CD4-positive, alpha-beta memory T cell (primary cell): Measurements from ENCODE around the gene DUSP14. TPM values are rescaled to one million over a fixed set of nuclear protein-coding genes. Genes with fewer than 3 reads are reported as not detected.

Source experiments
- CTCF ChIA-PET: fragments of 350-600 bp; sonication (Branson Sonifier 250); formaldehyde crosslinking; loops from one replicate; lab custom pipeline; 2021; ENCODE audit warnings: inconsistent platforms; ENCODE audit not compliant: partially characterized antibody; lab: Charles Lee
- POLR2A ChIA-PET: fragments of 350-600 bp; sonication (Branson Sonifier 250); formaldehyde crosslinking; loops from one replicate; lab custom pipeline; 2021; ENCODE audit not compliant: partially characterized antibody; lab: Charles Lee
- DNase-seq, 5 donors: peaks; one replicate each; pipeline versions ENCODE4 v3.0.0 to v3.0.0-alpha.2; 2020 to 2022; ENCODE audit warnings: mixed read lengths in 1 of 5
- H3K27ac ChIP-seq: one replicate; pipeline ENCODE4 v1.7.0; 2013; ENCODE audit warnings: low read depth, low read length
- H3K27me3 ChIP-seq: 2 replicates; pipeline ENCODE4 v1.7.0; 2013; ENCODE audit warnings: mild to moderate bottlenecking, low read length, moderate library complexity; ENCODE audit not compliant: insufficient read depth
- H3K36me3 ChIP-seq: 2 replicates; pipeline ENCODE4 v1.7.0; 2013; ENCODE audit warnings: mild to moderate bottlenecking, low read length, moderate library complexity; ENCODE audit not compliant: insufficient read depth
- H3K4me1 ChIP-seq: 2 replicates; pipeline ENCODE4 v1.7.0; 2013; ENCODE audit warnings: mild to moderate bottlenecking, low read length, moderate library complexity; ENCODE audit not compliant: insufficient read depth
- H3K4me3 ChIP-seq, 2 donors: one replicate each; pipeline ENCODE4 v1.7.0; 2013; ENCODE audit warnings: low read length in 2 of 2, mild to moderate bottlenecking in 1 of 2
- H3K9me3 ChIP-seq, 2 donors: one replicate each; pipeline ENCODE4 v1.7.0; 2013; ENCODE audit warnings: low read length in 2 of 2, control low read depth in 1 of 2; ENCODE audit not compliant: control insufficient read depth in 1 of 2
- H3K27ac Mint-ChIP-seq, 7 donors: one replicate each; pipeline ENCODE4 v1.8.0; 2020 to 2021; ENCODE audit warnings: mixed read lengths in 7 of 7, mild to moderate bottlenecking in 6 of 7, inconsistent platforms in 3 of 7, moderate library complexity in 3 of 7
- H3K27me3 Mint-ChIP-seq, 2 donors: one replicate each; pipeline ENCODE4 v1.8.0; 2020 to 2021; ENCODE audit warnings: mixed read lengths in 2 of 2
- H3K36me3 Mint-ChIP-seq, 2 donors: one replicate each; pipeline ENCODE4 v1.8.0; 2020 to 2021; ENCODE audit warnings: mixed read lengths in 2 of 2, inconsistent platforms in 1 of 2, mild to moderate bottlenecking in 1 of 2
- H3K4me1 Mint-ChIP-seq, 4 donors: one replicate each; pipeline ENCODE4 v1.8.0; 2020 to 2021; ENCODE audit warnings: mixed read lengths in 4 of 4, mild to moderate bottlenecking in 1 of 4
- H3K4me3 Mint-ChIP-seq, 8 donors: one replicate each; pipeline ENCODE4 v1.8.0; 2020 to 2021; ENCODE audit warnings: mixed read lengths in 8 of 8, mild to moderate bottlenecking in 7 of 8, moderate library complexity in 6 of 8, inconsistent platforms in 3 of 8
- H3K9me3 Mint-ChIP-seq, 8 donors: one replicate each; pipeline ENCODE4 v1.8.0; 2020 to 2021; ENCODE audit warnings: mixed read lengths in 8 of 8, mild to moderate bottlenecking in 5 of 8, inconsistent platforms in 3 of 8, moderate library complexity in 1 of 8
- intact Hi-C: fragments of 100-400 bp; cut with micrococcal nuclease; formaldehyde crosslinking; loops from one replicate; pipeline ENCODE4 v1.15.1; 2023
- polyA plus RNA-seq, 2 donors: library from polyadenylated mRNA; unstranded; fragments of 300-500 nt; fragmentation: Illumina TruSeq; gene quantifications; one replicate each; pipeline ENCODE4 v1.2.3, GENCODE V29; 2021
- total RNA-seq, 2 experiments: library from RNA; stranded (reverse); gene quantifications; one replicate each; pipeline ENCODE4 v1.2.3, GENCODE V29; 2021

DUSP14 gene
- total and polyA plus RNA-seq, 4 experiments from 2014 or later: 6.6 to 17.6 (median 11.8) TPM

GRCh38 chr17:37493249-37494027 lies 3.7 kb downstream of the DUSP14 start:
- CTCF ChIA-PET: no interaction called here
- no peaks in the 10 kb centered on the region for H3K36me3 ChIP-seq
- H3K4me3 ChIP-seq: no peak overlapping the region
- H3K27me3 Mint-ChIP-seq: no peaks in the 10 kb centered on the region
- no peaks in the 10 kb centered on the region for H3K9me3 ChIP-seq
- no peak overlapping the region for H3K27ac ChIP-seq
- peaks cover 15 to 24% (median 18%) of the 10 kb centered on the region in 4 donors for H3K4me1 Mint-ChIP-seq
- no peaks in the 10 kb centered on the region for H3K27me3 ChIP-seq
- no peak overlapping the region for H3K4me3 Mint-ChIP-seq
- peaks cover 18% of the 10 kb centered on the region for H3K4me1 ChIP-seq
- DNase-seq: no peak
- no peaks in the 10 kb centered on the region for H3K9me3 Mint-ChIP-seq
- POLR2A ChIA-PET: no interaction called here
- peak overlapping the region in 1 of 7 donors; percentile 3 for H3K27ac Mint-ChIP-seq
- peaks cover 0 to 6% of the 10 kb centered on the region in 2 donors for H3K36me3 Mint-ChIP-seq
- intact Hi-C loops: no loop called here

- intact Hi-C loops: no loop called here
- peaks cover 14% of the 10 kb centered on the region for H3K4me1 ChIP-seq
- Mint-ChIP-seq H3K4me1 (peaks cover 11 to 17% (median 14%) of the 10 kb centered on the region in 4 donors), H3K4me3 (no peak overlapping the region), H3K27ac (peak overlapping the region in 2 of 7 donors; percentile 19 to 35), H3K9me3 (no peaks in the 10 kb centered on the region), H3K36me3 (peaks cover 0 to 3% of the 10 kb centered on the region in 2 donors), H3K27me3 (no peaks in the 10 kb centered on the region)
- no peak overlapping the region for H3K4me3 ChIP-seq
- no peaks in the 10 kb centered on the region for H3K36me3 ChIP-seq
- no peaks in the 10 kb centered on the region for H3K9me3 ChIP-seq
- H3K27ac ChIP-seq: no peak overlapping the region
- no peaks in the 10 kb centered on the region for H3K27me3 ChIP-seq
- POLR2A ChIA-PET: no interaction called here
- DNase-seq: no peak
- CTCF ChIA-PET: no interaction called here
Observed at GRCh38 chr17:37494401-37494831, 4.7 kb downstream of the DUSP14 start.

- Histone ChIP-seq H3K27ac (no peak overlapping the region), H3K4me3 (no peak overlapping the region), H3K36me3 (no peaks in the 10 kb centered on the region), H3K4me1 (peaks cover 14% of the 10 kb centered on the region), H3K9me3 (no peaks in the 10 kb centered on the region), H3K27me3 (no peaks in the 10 kb centered on the region)
- Mint-ChIP-seq H3K36me3 (peaks cover 0 to 3% of the 10 kb centered on the region in 2 donors), H3K4me1 (peaks cover 11 to 17% (median 14%) of the 10 kb centered on the region in 4 donors), H3K27ac (no peak overlapping the region), H3K9me3 (no peaks in the 10 kb centered on the region), H3K4me3 (no peak overlapping the region), H3K27me3 (no peaks in the 10 kb centered on the region)
- POLR2A ChIA-PET: no interaction called here
- CTCF ChIA-PET: no interaction called here
- intact Hi-C loops: no loop called here
- DNase-seq: no peak
Observed at GRCh38 chr17:37494971-37495370, 5.3 kb downstream of the DUSP14 start.

GRCh38 chr17:37500378-37500777 lies 10.7 kb downstream of the DUSP14 start:
- peaks cover 0 to 3% (median 0%) of the 10 kb centered on the region in 4 donors for H3K4me1 Mint-ChIP-seq
- no peak for DNase-seq
- no peaks in the 10 kb centered on the region for H3K9me3 Mint-ChIP-seq
- H3K4me3 Mint-ChIP-seq: no peak overlapping the region
- H3K27ac Mint-ChIP-seq: no peak overlapping the region
- Histone ChIP-seq H3K9me3 (no peaks in the 10 kb centered on the region), H3K27ac (no peak overlapping the region), H3K4me3 (no peak overlapping the region), H3K36me3 (no peaks in the 10 kb centered on the region), H3K27me3 (no peaks in the 10 kb centered on the region), H3K4me1 (no peaks in the 10 kb centered on the region)
- POLR2A ChIA-PET: no interaction called here
- CTCF ChIA-PET: no interaction called here
- H3K36me3 Mint-ChIP-seq: no peaks in the 10 kb centered on the region
- H3K27me3 Mint-ChIP-seq: no peaks in the 10 kb centered on the region
- intact Hi-C loops: no loop called here

GRCh38 chr17:37502009-37502936 lies 12.6 kb downstream of the DUSP14 start:
- Mint-ChIP-seq H3K27me3 (no peaks in the 10 kb centered on the region), H3K4me1 (peaks cover 5 to 9% (median 6%) of the 10 kb centered on the region in 4 donors), H3K27ac (no peak overlapping the region), H3K4me3 (no peak overlapping the region), H3K36me3 (no peaks in the 10 kb centered on the region), H3K9me3 (no peaks in the 10 kb centered on the region)
- Histone ChIP-seq H3K27me3 (no peaks in the 10 kb centered on the region), H3K9me3 (no peaks in the 10 kb centered on the region), H3K4me1 (no peaks in the 10 kb centered on the region), H3K4me3 (no peak overlapping the region), H3K27ac (no peak overlapping the region), H3K36me3 (no peaks in the 10 kb centered on the region)
- CTCF ChIA-PET: interaction anchor here (1.2 kb wide), 1 partner anchor 16 kb away, joined by 3 read pairs; no protein-coding TSS in a partner anchor
- intact Hi-C loops: no loop called here
- POLR2A ChIA-PET: no interaction called here
- no peak for DNase-seq

GRCh38 chr17:37503148-37503547 lies 13.5 kb downstream of the DUSP14 start:
- H3K9me3 Mint-ChIP-seq: no peaks in the 10 kb centered on the region
- no peaks in the 10 kb centered on the region for H3K27me3 Mint-ChIP-seq
- intact Hi-C loops: no loop called here
- Histone ChIP-seq H3K36me3 (no peaks in the 10 kb centered on the region), H3K27ac (no peak overlapping the region), H3K4me1 (no peaks in the 10 kb centered on the region), H3K4me3 (no peak overlapping the region), H3K27me3 (no peaks in the 10 kb centered on the region), H3K9me3 (no peaks in the 10 kb centered on the region)
- ChIA-PET CTCF (interaction anchor here (1.2 kb wide), 1 partner anchor 16 kb away, joined by 3 read pairs; no protein-coding TSS in a partner anchor), POLR2A (interaction anchor here (0.6 kb wide), 1 partner anchor 107 kb away, joined by 3 read pairs; no protein-coding TSS in a partner anchor)
- H3K36me3 Mint-ChIP-seq: no peaks in the 10 kb centered on the region
- no peak overlapping the region for H3K27ac Mint-ChIP-seq
- peaks cover 5 to 9% (median 6%) of the 10 kb centered on the region in 4 donors for H3K4me1 Mint-ChIP-seq
- no peak overlapping the region for H3K4me3 Mint-ChIP-seq
- DNase-seq: no peak

GRCh38 chr17:37505333-37505732 lies 15.6 kb downstream of the DUSP14 start:
- Mint-ChIP-seq H3K9me3 (no peaks in the 10 kb centered on the region), H3K36me3 (no peaks in the 10 kb centered on the region), H3K4me1 (peaks cover 5 to 16% (median 14%) of the 10 kb centered on the region in 4 donors), H3K4me3 (no peak overlapping the region), H3K27me3 (no peaks in the 10 kb centered on the region), H3K27ac (peak overlapping the region in 1 of 7 donors; percentile 7)
- ChIA-PET POLR2A (no interaction called here), CTCF (no interaction called here)
- peaks cover 2% of the 10 kb centered on the region for H3K4me1 ChIP-seq
- no peaks in the 10 kb centered on the region for H3K9me3 ChIP-seq
- no peaks in the 10 kb centered on the region for H3K27me3 ChIP-seq
- H3K36me3 ChIP-seq: no peaks in the 10 kb centered on the region
- no peak for DNase-seq
- no peak overlapping the region for H3K27ac ChIP-seq
- no peak overlapping the region for H3K4me3 ChIP-seq
- intact Hi-C loops: no loop called here
